ENCODE measurements around the gene POGLUT3.
A peak's percentile ranks its signal among the peaks of the same experiment; 100 is the strongest.

Gene POGLUT3

DNA sequence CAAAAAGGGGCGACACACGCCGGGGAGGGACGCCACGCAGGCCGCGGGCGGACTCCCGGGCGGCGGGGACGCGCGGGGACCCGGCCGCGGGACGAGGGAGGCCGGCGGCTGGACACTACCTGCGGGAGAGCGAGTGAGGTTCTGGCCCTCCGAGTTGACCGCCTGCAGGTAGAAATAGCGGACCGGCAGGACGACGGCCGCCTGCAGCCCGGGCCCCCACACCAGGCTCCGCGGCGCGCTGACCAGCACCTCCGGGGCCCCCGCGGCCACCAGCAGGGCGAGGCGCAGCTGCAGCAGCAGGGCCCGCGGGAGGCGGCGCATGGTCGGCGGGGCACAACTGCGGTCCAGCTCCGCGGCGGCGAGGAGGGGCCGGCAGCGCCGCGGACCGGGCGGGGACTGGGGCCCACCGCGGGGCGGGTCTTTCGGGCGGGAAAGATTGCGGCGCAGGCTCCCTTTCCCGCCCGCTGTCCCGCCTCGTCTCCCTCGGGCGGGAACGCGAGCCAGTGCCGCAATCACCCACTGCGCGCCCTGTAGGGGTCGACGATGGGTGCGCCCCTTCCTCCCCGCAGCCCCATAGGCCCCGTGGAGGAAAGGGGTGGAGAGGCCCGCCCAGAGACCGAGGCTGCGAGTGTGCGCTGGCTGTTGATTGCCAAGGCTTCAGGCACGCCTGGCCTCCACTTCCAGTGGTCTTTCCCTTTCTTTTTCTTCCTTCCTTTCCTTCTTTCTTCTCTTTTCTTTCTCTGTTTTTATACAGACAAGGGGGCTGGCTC is at the start of gene POGLUT3 (continued):
- TF ChIP-seq, protein P1, sequence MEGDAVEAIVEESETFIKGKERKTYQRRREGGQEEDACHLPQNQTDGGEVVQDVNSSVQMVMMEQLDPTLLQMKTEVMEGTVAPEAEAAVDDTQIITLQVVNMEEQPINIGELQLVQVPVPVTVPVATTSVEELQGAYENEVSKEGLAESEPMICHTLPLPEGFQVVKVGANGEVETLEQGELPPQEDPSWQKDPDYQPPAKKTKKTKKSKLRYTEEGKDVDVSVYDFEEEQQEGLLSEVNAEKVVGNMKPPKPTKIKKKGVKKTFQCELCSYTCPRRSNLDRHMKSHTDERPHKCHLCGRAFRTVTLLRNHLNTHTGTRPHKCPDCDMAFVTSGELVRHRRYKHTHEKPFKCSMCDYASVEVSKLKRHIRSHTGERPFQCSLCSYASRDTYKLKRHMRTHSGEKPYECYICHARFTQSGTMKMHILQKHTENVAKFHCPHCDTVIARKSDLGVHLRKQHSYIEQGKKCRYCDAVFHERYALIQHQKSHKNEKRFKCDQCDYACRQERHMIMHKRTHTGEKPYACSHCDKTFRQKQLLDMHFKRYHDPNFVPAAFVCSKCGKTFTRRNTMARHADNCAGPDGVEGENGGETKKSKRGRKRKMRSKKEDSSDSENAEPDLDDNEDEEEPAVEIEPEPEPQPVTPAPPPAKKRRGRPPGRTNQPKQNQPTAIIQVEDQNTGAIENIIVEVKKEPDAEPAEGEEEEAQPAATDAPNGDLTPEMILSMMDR (tag by site-specific recombination; IDR thresholded peaks at IDR 0.05) = peak; percentile 46; the same call in 1 of the 2 replicates
- no peak for TF ChIP-seq ZNF292 (tag by site-specific recombination; IDR thresholded peaks at IDR 0.05; ENCODE audit: borderline replicate concordance, low read depth)
- TF ChIP-seq ZNF426 (tag by site-specific recombination; IDR thresholded peaks at IDR 0.05) = no peak
- no peak for TF ChIP-seq ZNF24 (tag by site-specific recombination; IDR thresholded peaks at IDR 0.05)
- peak; percentile 95 for TF ChIP-seq ZBTB8A (tag by site-specific recombination; IDR thresholded peaks at IDR 0.05)
- TF ChIP-seq ZNF521 (tag by site-specific recombination; IDR thresholded peaks at IDR 0.05) = no peak
- TF ChIP-seq HOXD13 (CRISPR knock-in tag; IDR thresholded peaks at IDR 0.05; ENCODE audit: borderline replicate concordance) = no peak
- no peak for TF ChIP-seq ZFP41 (tag by site-specific recombination; IDR thresholded peaks at IDR 0.05; ENCODE audit: borderline replicate concordance)
- TF ChIP-seq, protein P2, sequence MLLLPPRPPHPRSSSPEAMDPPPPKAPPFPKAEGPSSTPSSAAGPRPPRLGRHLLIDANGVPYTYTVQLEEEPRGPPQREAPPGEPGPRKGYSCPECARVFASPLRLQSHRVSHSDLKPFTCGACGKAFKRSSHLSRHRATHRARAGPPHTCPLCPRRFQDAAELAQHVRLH (tag by site-specific recombination; IDR thresholded peaks at IDR 0.05) = no peak
- no peak for TF ChIP-seq ZNF311 (tag by site-specific recombination; IDR thresholded peaks at IDR 0.05; ENCODE audit: borderline replicate concordance)
- no peak for TF ChIP-seq ZBTB1 (tag by site-specific recombination; IDR thresholded peaks at IDR 0.05)
- no peak for TF ChIP-seq ZNF202 (tag by site-specific recombination; IDR thresholded peaks at IDR 0.05; ENCODE audit: borderline replicate concordance)
- TF ChIP-seq, protein P3, sequence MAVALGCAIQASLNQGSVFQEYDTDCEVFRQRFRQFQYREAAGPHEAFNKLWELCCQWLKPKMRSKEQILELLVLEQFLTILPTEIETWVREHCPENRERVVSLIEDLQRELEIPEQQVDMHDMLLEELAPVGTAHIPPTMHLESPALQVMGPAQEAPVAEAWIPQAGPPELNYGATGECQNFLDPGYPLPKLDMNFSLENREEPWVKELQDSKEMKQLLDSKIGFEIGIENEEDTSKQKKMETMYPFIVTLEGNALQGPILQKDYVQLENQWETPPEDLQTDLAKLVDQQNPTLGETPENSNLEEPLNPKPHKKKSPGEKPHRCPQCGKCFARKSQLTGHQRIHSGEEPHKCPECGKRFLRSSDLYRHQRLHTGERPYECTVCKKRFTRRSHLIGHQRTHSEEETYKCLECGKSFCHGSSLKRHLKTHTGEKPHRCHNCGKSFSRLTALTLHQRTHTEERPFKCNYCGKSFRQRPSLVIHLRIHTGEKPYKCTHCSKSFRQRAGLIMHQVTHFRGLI (tag by site-specific recombination; IDR thresholded peaks at IDR 0.05) = no peak
- peak; percentile 69; the same call in 1 of the 2 replicates for TF ChIP-seq ZEB2 (tag by site-specific recombination; IDR thresholded peaks at IDR 0.05)
- peak; percentile 58 for TF ChIP-seq ZNF561 (tag by site-specific recombination; IDR thresholded peaks at IDR 0.05; ENCODE audit: borderline replicate concordance)
- TF ChIP-seq ZNF138 (tag by site-specific recombination; IDR thresholded peaks at IDR 0.05; ENCODE audit: borderline replicate concordance) = no peak
- TF ChIP-seq KLF16 (tag by site-specific recombination; IDR thresholded peaks at IDR 0.05) = peak; percentile 72
- 0 out of 2 replicates have a peak, but pooled peaks have one; percentile 32 for TF ChIP-seq ZNF610 (tag by site-specific recombination; IDR thresholded peaks at IDR 0.05; ENCODE audit: borderline replicate concordance)
- TF ChIP-seq ZXDB (tag by site-specific recombination; IDR thresholded peaks at IDR 0.05) = peak; percentile 70
- no peak for TF ChIP-seq ZNF211 (tag by site-specific recombination; IDR thresholded peaks at IDR 0.05; ENCODE audit: low read depth)
- peak; percentile 46 for TF ChIP-seq ZBTB17 (tag by site-specific recombination; IDR thresholded peaks at IDR 0.05)
- TF ChIP-seq ZNF391 (tag by site-specific recombination; IDR thresholded peaks at IDR 0.05; ENCODE audit: borderline replicate concordance, low read depth) = no peak; the same call in 1 of the 2 replicates
- TF ChIP-seq GLI4 (tag by site-specific recombination; IDR thresholded peaks at IDR 0.05) = peak; percentile 84; the same call in 1 of the 2 replicates
- TF ChIP-seq, protein P4, sequence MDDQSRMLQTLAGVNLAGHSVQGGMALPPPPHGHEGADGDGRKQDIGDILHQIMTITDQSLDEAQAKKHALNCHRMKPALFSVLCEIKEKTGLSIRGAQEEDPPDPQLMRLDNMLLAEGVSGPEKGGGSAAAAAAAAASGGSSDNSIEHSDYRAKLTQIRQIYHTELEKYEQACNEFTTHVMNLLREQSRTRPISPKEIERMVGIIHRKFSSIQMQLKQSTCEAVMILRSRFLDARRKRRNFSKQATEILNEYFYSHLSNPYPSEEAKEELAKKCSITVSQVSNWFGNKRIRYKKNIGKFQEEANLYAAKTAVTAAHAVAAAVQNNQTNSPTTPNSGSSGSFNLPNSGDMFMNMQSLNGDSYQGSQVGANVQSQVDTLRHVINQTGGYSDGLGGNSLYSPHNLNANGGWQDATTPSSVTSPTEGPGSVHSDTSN (CRISPR knock-in tag; IDR thresholded peaks at IDR 0.05) = peak; percentile 83; the same call in 1 of the 2 replicates
- no peak for TF ChIP-seq ZNF248 (tag by site-specific recombination; IDR thresholded peaks at IDR 0.05)
- TF ChIP-seq, protein P5, sequence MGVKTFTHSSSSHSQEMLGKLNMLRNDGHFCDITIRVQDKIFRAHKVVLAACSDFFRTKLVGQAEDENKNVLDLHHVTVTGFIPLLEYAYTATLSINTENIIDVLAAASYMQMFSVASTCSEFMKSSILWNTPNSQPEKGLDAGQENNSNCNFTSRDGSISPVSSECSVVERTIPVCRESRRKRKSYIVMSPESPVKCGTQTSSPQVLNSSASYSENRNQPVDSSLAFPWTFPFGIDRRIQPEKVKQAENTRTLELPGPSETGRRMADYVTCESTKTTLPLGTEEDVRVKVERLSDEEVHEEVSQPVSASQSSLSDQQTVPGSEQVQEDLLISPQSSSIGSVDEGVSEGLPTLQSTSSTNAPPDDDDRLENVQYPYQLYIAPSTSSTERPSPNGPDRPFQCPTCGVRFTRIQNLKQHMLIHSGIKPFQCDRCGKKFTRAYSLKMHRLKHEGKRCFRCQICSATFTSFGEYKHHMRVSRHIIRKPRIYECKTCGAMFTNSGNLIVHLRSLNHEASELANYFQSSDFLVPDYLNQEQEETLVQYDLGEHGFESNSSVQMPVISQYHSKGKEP (tag by site-specific recombination; IDR thresholded peaks at IDR 0.05) = peak; percentile 32; the same call in 1 of the 2 replicates
- TF ChIP-seq, protein P6, sequence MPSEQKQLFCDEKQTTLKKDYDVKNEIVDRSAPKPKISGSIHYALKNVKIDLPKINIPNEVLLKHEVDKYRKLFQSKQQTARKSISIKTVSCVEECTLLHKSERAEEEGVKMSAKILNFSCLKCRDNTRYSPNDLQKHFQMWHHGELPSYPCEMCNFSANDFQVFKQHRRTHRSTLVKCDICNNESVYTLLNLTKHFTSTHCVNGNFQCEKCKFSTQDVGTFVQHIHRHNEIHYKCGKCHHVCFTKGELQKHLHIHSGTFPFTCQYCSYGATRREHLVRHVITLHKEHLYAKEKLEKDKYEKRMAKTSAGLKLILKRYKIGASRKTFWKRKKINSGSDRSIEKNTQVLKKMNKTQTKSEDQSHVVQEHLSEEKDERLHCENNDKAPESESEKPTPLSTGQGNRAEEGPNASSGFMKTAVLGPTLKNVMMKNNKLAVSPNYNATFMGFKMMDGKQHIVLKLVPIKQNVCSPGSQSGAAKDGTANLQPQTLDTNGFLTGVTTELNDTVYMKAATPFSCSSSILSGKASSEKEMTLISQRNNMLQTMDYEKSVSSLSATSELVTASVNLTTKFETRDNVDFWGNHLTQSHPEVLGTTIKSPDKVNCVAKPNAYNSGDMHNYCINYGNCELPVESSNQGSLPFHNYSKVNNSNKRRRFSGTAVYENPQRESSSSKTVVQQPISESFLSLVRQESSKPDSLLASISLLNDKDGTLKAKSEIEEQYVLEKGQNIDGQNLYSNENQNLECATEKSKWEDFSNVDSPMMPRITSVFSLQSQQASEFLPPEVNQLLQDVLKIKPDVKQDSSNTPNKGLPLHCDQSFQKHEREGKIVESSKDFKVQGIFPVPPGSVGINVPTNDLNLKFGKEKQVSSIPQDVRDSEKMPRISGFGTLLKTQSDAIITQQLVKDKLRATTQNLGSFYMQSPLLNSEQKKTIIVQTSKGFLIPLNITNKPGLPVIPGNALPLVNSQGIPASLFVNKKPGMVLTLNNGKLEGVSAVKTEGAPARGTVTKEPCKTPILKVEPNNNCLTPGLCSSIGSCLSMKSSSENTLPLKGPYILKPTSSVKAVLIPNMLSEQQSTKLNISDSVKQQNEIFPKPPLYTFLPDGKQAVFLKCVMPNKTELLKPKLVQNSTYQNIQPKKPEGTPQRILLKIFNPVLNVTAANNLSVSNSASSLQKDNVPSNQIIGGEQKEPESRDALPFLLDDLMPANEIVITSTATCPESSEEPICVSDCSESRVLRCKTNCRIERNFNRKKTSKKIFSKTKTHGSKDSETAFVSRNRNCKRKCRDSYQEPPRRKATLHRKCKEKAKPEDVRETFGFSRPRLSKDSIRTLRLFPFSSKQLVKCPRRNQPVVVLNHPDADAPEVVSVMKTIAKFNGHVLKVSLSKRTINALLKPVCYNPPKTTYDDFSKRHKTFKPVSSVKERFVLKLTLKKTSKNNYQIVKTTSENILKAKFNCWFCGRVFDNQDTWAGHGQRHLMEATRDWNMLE (tag by site-specific recombination; conservative IDR thresholded peaks at IDR 0.05; ENCODE audit: low read depth) = no peak

Measured in HEK293 (cell line).